HFF-Myc (cell line): Measurements from ENCODE around the gene INPP5A.

Experiments
- DNase-seq: peaks from one replicate; pipeline ENCODE4 v3.0.0-alpha.2; 2011; ENCODE audit warnings: low read depth; ENCODE audit errors: extremely low read depth
- H3K4me3 ChIP-seq: replicated peaks from 2 replicates; pipeline ENCODE4 v1.5.1; 2011; ENCODE audit warnings: low read depth, mild to moderate bottlenecking, control low read depth, low read length
- TF ChIP-seq, protein P1 (sequence below): IDR thresholded peaks from 2 replicates; pipeline ENCODE4 v1.5.1; 2012; ENCODE audit warnings: mild to moderate bottlenecking, low read depth, low read length, control low read depth; ENCODE audit errors: missing control alignments

INPP5A gene

DNA sequence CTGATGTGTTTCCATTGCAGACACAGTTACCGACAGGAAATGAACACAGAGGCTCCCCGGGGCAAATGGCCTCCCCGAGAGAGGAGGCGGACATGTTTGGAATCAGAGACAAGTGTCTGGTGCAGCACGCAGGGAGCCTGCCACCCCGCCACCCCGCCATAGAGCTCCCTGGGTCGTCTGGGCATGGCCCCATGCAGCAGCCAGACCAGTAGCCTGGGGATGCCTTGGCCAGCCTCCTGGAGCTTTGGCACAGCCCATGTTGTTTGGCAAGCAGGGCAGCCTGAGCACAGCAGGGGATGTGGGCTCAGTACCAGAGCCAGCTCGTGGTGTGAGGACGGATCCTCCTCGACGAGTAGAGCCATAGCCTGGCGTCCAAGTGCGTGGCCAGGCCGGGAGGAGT lies 167.6 kb downstream of the INPP5A start:
- no peak for DNase-seq
- H3K4me3 ChIP-seq = no peak overlapping the region
- TF ChIP-seq, protein P1, sequence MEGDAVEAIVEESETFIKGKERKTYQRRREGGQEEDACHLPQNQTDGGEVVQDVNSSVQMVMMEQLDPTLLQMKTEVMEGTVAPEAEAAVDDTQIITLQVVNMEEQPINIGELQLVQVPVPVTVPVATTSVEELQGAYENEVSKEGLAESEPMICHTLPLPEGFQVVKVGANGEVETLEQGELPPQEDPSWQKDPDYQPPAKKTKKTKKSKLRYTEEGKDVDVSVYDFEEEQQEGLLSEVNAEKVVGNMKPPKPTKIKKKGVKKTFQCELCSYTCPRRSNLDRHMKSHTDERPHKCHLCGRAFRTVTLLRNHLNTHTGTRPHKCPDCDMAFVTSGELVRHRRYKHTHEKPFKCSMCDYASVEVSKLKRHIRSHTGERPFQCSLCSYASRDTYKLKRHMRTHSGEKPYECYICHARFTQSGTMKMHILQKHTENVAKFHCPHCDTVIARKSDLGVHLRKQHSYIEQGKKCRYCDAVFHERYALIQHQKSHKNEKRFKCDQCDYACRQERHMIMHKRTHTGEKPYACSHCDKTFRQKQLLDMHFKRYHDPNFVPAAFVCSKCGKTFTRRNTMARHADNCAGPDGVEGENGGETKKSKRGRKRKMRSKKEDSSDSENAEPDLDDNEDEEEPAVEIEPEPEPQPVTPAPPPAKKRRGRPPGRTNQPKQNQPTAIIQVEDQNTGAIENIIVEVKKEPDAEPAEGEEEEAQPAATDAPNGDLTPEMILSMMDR = no peak

DNA sequence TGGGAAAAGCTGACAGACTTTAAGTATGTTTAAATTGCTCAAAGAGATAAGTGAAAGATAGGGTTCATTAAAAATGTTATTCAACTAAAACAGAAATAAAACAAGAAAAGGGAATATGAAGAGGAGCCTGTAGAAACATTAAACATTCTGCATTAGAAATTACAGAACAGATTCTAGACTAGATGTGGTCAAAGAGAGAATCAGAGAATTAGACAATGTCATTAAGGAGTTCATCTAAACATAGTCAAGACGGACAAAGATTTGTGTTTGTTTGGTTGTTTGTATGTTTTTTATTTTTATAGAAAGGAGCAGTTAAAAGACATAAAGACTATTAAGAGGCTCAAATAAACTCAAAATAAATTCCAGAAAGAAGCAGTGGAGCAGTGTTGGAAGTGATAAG lies 168.4 kb downstream of the INPP5A start:
- H3K4me3 ChIP-seq = no peak overlapping the region
- no peak for DNase-seq
- TF ChIP-seq, protein P1 = no peak

DNA sequence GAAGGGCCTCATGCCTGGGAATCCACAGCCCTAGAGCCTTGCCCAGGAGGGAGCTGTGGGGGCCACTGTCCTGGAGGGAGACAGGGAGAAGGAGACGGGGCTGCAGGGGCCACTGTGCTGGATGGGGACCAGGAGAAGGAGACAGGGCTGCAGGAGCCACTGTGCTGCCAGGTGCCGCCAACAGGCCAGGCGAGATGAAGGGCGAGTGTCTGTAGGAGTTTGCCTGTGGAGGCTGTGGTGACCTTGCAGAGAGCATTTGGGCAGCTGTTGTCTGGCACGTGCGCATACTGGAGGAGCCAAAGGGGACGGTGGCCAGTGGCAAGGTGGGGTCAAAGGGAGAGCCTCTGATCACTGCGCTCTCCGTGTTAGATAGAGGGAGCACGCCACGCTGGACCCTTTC lies 169.1 kb downstream of the INPP5A start:
- TF ChIP-seq, protein P1 = no peak

DNA sequence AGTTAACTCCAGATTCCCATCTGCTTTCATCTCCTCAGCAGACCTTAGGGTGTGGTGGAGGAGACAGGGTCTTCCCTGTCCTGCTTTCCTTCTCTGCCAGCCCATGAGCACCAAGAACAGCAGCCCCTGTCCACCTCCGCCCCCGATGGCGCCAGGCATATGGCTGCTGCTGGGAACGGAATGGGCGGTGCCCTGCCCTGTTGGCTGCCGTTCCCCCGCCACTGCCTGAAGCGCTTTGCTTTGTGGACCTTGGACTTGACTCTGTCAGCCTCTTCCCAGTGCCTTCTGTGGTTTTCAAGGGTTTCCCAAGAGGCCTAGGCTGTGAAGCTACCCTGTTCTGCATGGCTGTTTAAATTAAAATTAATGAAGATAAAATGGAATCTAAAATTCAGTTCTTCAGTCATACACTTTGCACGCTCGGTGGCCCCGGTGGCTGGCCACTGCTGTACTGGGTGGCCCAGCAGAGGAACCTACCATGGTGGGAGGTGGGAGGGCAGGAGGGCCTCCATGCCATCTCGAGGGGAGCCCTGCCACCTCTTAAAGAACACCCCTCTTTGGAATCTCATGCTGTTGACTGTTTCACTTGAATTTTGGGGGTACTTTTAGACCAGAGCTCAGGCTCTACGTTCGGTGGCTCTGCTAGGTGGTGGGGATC lies 169.7 kb downstream of the INPP5A start:
- TF ChIP-seq, protein P1 = no peak
- DNase-seq = no peak
- H3K4me3 ChIP-seq = no peak overlapping the region

More for the DNA sequence above, 169.1 kb downstream of the INPP5A start:
- no peak for DNase-seq
- no peak overlapping the region for H3K4me3 ChIP-seq

DNA sequence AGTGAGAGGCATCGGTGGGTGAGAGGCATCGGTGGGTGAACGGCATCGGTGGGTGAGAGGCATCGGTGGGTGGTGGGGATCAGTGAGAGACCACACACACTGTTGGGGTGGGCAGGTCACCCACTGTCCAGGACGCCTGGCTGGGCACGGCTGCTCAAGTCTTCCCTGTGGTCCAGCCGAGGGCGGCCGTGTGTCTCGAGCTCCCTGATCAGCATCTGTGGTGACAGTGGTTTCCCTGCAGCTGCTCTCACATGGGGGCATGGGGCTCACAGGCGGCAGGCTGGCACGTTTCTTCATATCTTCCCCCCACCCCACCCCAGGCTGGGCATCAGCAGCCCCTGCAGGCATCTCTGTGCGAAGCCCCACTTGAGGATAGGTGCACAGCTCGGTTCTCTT lies 170.2 kb downstream of the INPP5A start:
- no peak for DNase-seq
- TF ChIP-seq, protein P1 = no peak
- no peak overlapping the region for H3K4me3 ChIP-seq

DNA sequence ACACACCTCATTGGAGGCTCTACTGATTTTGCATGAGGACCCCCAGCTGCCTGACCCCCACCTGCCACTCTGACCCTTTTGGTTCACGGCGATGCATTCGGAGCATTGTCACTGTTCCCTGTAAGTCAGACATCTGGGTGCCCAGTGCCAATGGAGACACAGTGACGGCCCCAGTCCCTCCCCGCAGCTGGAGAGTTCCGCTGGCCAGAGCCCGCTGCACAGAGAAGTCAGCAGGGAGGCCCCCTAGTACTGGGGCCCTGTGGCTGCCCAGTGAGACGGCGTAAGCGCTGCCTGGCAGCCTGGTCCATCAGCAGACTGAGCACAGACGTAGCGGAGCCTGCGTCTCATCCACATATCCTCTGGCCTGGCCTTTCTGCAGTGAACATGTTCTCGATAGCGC lies 170.9 kb downstream of the INPP5A start:
- TF ChIP-seq, protein P1 = no peak
- DNase-seq = no peak
- H3K4me3 ChIP-seq = no peak overlapping the region

DNA sequence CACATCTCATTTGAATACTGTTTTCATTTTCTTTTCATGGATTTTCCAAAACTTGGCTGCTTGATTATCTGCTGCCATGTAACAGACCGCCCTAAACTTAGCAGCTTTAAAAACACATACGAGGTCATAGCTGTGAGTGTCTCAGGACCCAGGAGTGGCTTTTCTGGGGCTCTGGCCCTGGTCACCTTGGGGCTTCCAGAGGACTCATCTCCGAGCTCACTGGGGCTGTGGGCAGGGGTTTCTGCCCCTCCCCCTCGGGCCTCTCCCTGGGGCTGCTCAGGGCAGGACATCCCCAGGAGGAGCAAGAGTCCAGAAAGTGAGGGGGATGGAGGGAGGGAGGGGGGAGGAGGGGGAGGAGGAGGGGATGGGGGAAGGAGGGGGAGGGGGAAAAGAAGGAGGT lies 171.3 kb downstream of the INPP5A start:
- TF ChIP-seq, protein P1 = no peak
- H3K4me3 ChIP-seq = no peak overlapping the region
- DNase-seq = no peak
